ENCODE data around the gene DSCAM. TPM values are rescaled to one million over a fixed set of nuclear protein-coding genes. Genes with fewer than 3 reads are reported as not detected.
"Not testable (repeated sequence)": the region's sequence is repeated elsewhere in the genome, so short reads cannot be mapped to it uniquely, and the experiment has no call there.

Gene DSCAM
- polyA plus RNA-seq, 3 donors = not detected

DNA sequence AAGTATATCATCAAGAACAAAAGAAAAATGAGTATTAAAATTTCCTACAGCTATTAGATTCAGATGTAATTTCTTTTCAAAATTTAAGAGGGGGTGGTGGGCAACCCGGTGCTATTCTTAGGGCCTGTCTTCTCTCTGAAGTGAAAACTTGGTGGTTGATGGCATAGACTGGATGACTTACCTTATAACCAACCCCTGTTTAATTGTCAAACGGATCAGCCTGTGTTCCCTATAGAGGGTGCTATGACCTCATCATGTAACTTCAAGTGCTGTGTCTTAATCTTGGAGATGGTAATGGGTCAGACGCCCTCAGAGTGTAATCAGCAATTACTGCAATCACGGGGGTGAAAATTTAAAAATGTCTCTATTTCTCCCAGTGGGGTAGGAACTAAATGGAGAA lies 803.5 kb downstream of the DSCAM start:
- Histone ChIP-seq H3K79me2 (ENCODE audit: insufficient read depth, low read length) (no peaks in the 10 kb centered on the region), H3K27me3 (ENCODE audit: control insufficient read depth in 2 of 2, insufficient read depth in 2 of 2, low read length in 2 of 2) (no peaks in the 10 kb centered on the region), H4K20me1 (ENCODE audit: insufficient read depth, low read length) (no peaks in the 10 kb centered on the region), H2AFZ (ENCODE audit: insufficient read depth, low read depth, low read length, poor library complexity, severe bottlenecking) (no peak overlapping the region), H3K27ac (ENCODE audit: low read depth in 1 of 2, low read length in 2 of 2) (no peak overlapping the region), H3K4me1 (ENCODE audit: control insufficient read depth in 1 of 2, insufficient read depth in 2 of 2, low read length in 2 of 2) (no peaks in the 10 kb centered on the region), H3K9me3 (replicated peaks in 1 of 2; ENCODE audit: control insufficient read depth in 1 of 2, insufficient read depth in 1 of 2, low read length in 2 of 2) (peaks cover 0 to 4% of the 10 kb centered on the region in 2 donors), H3K36me3 (replicated peaks in 1 of 2; ENCODE audit: control insufficient read depth in 1 of 2, insufficient read depth in 2 of 2, low read length in 2 of 2) (no peaks in the 10 kb centered on the region), H3K4me3 (replicated peaks in 1 of 3; ENCODE audit: low read depth in 2 of 3, low read length in 3 of 3) (no peak overlapping the region), H3K9ac (ENCODE audit: insufficient read depth, low read length, poor library complexity, severe bottlenecking) (no peak overlapping the region), H3K4me2 (replicated peaks; ENCODE audit: extremely low read depth, low read length, poor library complexity, severe bottlenecking) (no peak overlapping the region)
- no peak overlapping the region for H3K27ac Mint-ChIP-seq
- H3K36me3 Mint-ChIP-seq = no peaks in the 10 kb centered on the region
- peaks cover 0 to 8% (median 2%) of the 10 kb centered on the region in 7 donors for H3K9me3 Mint-ChIP-seq
- no peaks in the 10 kb centered on the region for H3K4me1 Mint-ChIP-seq
- intact Hi-C loops (cut with micrococcal nuclease) = no loop called here
- TF ChIP-seq, protein P1, sequence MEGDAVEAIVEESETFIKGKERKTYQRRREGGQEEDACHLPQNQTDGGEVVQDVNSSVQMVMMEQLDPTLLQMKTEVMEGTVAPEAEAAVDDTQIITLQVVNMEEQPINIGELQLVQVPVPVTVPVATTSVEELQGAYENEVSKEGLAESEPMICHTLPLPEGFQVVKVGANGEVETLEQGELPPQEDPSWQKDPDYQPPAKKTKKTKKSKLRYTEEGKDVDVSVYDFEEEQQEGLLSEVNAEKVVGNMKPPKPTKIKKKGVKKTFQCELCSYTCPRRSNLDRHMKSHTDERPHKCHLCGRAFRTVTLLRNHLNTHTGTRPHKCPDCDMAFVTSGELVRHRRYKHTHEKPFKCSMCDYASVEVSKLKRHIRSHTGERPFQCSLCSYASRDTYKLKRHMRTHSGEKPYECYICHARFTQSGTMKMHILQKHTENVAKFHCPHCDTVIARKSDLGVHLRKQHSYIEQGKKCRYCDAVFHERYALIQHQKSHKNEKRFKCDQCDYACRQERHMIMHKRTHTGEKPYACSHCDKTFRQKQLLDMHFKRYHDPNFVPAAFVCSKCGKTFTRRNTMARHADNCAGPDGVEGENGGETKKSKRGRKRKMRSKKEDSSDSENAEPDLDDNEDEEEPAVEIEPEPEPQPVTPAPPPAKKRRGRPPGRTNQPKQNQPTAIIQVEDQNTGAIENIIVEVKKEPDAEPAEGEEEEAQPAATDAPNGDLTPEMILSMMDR (IDR thresholded peaks at IDR 0.05) = no peak
- no peaks in the 10 kb centered on the region for H3K27me3 Mint-ChIP-seq (ENCODE audit: low read depth in 3 of 3)
- H3K4me3 Mint-ChIP-seq = no peak overlapping the region
- WGBS (ENCODE audit: insufficient coverage) = 79% methylated on average over 2 of the region's 4 CpGs
- no peak for DNase-seq

DNA sequence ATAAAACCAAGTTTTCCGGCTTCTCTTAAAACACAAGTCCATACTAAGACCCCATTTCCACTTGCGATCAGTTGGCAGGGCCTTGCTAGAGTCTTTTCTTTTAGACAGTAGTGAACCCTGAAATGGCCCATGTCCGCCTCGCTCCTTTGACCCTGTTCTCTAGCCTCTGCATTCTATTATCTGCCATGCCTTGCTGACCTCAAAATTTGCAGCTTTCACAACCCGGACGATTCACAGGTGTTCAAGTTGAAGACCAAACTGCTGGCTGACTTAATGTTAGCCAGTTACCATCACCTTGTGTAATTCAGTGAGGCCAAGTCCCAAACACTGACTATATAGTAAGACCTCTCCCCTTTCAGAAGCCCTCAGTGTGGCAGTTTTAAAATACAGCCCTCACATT lies 805.5 kb downstream of the DSCAM start:
- peaks cover 0 to 4% of the 10 kb centered on the region in 2 donors for H3K9me3 ChIP-seq (replicated peaks in 1 of 2; ENCODE audit: control insufficient read depth in 1 of 2, insufficient read depth in 1 of 2, low read length in 2 of 2)
- TF ChIP-seq, protein P1 (IDR thresholded peaks at IDR 0.05) = no peak
- H3K27ac ChIP-seq (ENCODE audit: low read depth in 1 of 2, low read length in 2 of 2) = no peak overlapping the region
- no peak overlapping the region for H3K27ac Mint-ChIP-seq
- H3K4me3 ChIP-seq (replicated peaks in 1 of 3; ENCODE audit: low read depth in 2 of 3, low read length in 3 of 3) = no peak overlapping the region
- no peak overlapping the region for H3K4me2 ChIP-seq (replicated peaks; ENCODE audit: extremely low read depth, low read length, poor library complexity, severe bottlenecking)
- H3K4me1 ChIP-seq (ENCODE audit: control insufficient read depth in 1 of 2, insufficient read depth in 2 of 2, low read length in 2 of 2) = no peaks in the 10 kb centered on the region
- H3K79me2 ChIP-seq (ENCODE audit: insufficient read depth, low read length) = no peaks in the 10 kb centered on the region
- no peak overlapping the region for H3K9ac ChIP-seq (ENCODE audit: insufficient read depth, low read length, poor library complexity, severe bottlenecking)
- H3K4me1 Mint-ChIP-seq = no peaks in the 10 kb centered on the region
- H3K4me3 Mint-ChIP-seq = no peak overlapping the region
- WGBS (ENCODE audit: insufficient coverage) = 88% methylated on average over 6 of the region's 6 CpGs
- H4K20me1 ChIP-seq (ENCODE audit: insufficient read depth, low read length) = no peaks in the 10 kb centered on the region
- H3K9me3 Mint-ChIP-seq = peaks cover 0 to 8% (median 2%) of the 10 kb centered on the region in 7 donors
- no peaks in the 10 kb centered on the region for H3K27me3 ChIP-seq (ENCODE audit: control insufficient read depth in 2 of 2, insufficient read depth in 2 of 2, low read length in 2 of 2)
- no peak for DNase-seq
- intact Hi-C loops (cut with micrococcal nuclease) = no loop called here
- no peak overlapping the region for H2AFZ ChIP-seq (ENCODE audit: insufficient read depth, low read depth, low read length, poor library complexity, severe bottlenecking)
- no peaks in the 10 kb centered on the region for H3K36me3 ChIP-seq (replicated peaks in 1 of 2; ENCODE audit: control insufficient read depth in 1 of 2, insufficient read depth in 2 of 2, low read length in 2 of 2)
- no peaks in the 10 kb centered on the region for H3K36me3 Mint-ChIP-seq
- no peaks in the 10 kb centered on the region for H3K27me3 Mint-ChIP-seq (ENCODE audit: low read depth in 3 of 3)

DNA sequence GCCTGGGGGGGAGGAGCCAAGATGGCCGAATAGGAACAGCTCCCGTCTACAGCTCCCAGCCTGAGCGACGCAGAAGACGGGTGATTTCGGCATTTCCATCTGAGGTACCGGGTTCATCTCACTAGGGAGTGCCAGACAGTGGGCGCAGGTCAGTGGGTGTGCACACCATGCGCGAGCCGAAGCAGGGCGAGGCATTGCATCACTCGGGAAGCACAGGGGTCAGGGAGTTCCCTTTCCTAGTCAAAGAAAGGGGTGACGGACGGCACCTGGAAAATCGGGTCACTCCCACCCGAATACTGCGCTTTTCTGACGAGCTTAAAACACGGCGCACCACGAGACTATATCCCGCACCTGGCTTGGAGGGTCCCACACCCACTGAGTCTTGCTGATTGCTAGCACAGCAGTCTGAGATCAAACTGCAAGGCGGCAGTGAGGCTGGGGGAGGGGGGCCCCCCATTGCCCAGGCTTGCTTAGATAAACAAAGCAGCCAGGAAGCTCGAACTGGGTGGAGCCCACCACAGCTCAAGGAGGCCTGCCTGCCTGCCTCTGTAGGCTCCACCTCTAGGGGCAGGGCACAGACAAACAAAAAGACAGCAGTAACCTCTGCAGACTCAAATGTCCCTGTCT lies 813.7 kb downstream of the DSCAM start:
- H3K79me2 ChIP-seq (ENCODE audit: insufficient read depth, low read length); intact Hi-C loops (cut with micrococcal nuclease); H3K27me3 Mint-ChIP-seq (ENCODE audit: low read depth in 3 of 3); H3K4me1 Mint-ChIP-seq; DNase-seq; H3K9ac ChIP-seq (ENCODE audit: insufficient read depth, low read length, poor library complexity, severe bottlenecking); H2AFZ ChIP-seq (ENCODE audit: insufficient read depth, low read depth, low read length, poor library complexity, severe bottlenecking); H3K36me3 Mint-ChIP-seq; H3K27me3 ChIP-seq (ENCODE audit: control insufficient read depth in 2 of 2, insufficient read depth in 2 of 2, low read length in 2 of 2); H3K27ac Mint-ChIP-seq; H4K20me1 ChIP-seq (ENCODE audit: insufficient read depth, low read length); H3K4me3 ChIP-seq (replicated peaks in 1 of 3; ENCODE audit: low read depth in 2 of 3, low read length in 3 of 3); H3K4me1 ChIP-seq (ENCODE audit: control insufficient read depth in 1 of 2, insufficient read depth in 2 of 2, low read length in 2 of 2); H3K27ac ChIP-seq (ENCODE audit: low read depth in 1 of 2, low read length in 2 of 2); H3K4me2 ChIP-seq (replicated peaks; ENCODE audit: extremely low read depth, low read length, poor library complexity, severe bottlenecking); H3K4me3 Mint-ChIP-seq; H3K36me3 ChIP-seq (replicated peaks in 1 of 2; ENCODE audit: control insufficient read depth in 1 of 2, insufficient read depth in 2 of 2, low read length in 2 of 2): not testable (repeated sequence)
- H3K9me3 ChIP-seq (replicated peaks in 1 of 2; ENCODE audit: control insufficient read depth in 1 of 2, insufficient read depth in 1 of 2, low read length in 2 of 2) = peaks cover 29 to 30% of the 10 kb centered on the region in 2 donors
- H3K9me3 Mint-ChIP-seq = peaks cover 7 to 44% (median 23%) of the 10 kb centered on the region in 7 donors
- 91% methylated on average over 18 of the region's 25 CpGs for WGBS (ENCODE audit: insufficient coverage)
